SK-N-SH (cell line): ENCODE results near the gene CDK5R2. TPM values are rescaled to one million over a fixed set of nuclear protein-coding genes. Genes with fewer than 3 reads are reported as not detected.

Experiments used
- CTCF ChIA-PET: fragments of 300-600, 350-600 bp; formaldehyde crosslinking; extraction: SDS; loops from one replicate; lab custom pipeline; 2021; lab: Yijun Ruan, JAX
- POLR2A ChIA-PET: fragments of 350-600 bp; sonication (Branson Sonifier 250); formaldehyde crosslinking; extraction: SDS; loops from one replicate; lab custom pipeline; 2020; ENCODE audit warnings: antibody characterized with exemption, inconsistent platforms; lab: Yijun Ruan, JAX
- DNase-seq: peaks from one replicate; pipeline ENCODE4 v3.0.0; 2012
- H2AFZ ChIP-seq: fragments of 200-600 bp; sonication (generic); 2 replicates; pipeline ENCODE4 v1.8.1; 2016; ENCODE audit warnings: antibody characterized with exemption, mild to moderate bottlenecking, low read depth
- H3F3A ChIP-seq: fragments of 200-600 bp; sonication (generic); replicated peaks from 2 replicates; pipeline ENCODE3; 2016; ENCODE audit warnings: antibody characterized with exemption, mild to moderate bottlenecking; ENCODE audit not compliant: insufficient read depth
- H3K27ac ChIP-seq, 2 experiments: fragments of 200-500 bp in 1 of 2; fragments of 200-600 bp in 1 of 2; sonication (Bioruptor generic) in 1 of 2; sonication (generic), shearing (Covaris generic) in 1 of 2; 2 replicates each; pipeline versions ENCODE4 v1.5.1 to v1.6.1; 2014 to 2016; ENCODE audit warnings: low read depth in 2 of 2, inconsistent platforms in 1 of 2, low read length in 1 of 2, mild to moderate bottlenecking in 1 of 2, mixed read lengths in 1 of 2
- H3K27me3 ChIP-seq: fragments of 200-600 bp; sonication (generic), shearing (Covaris generic); 2 replicates; pipeline ENCODE4 v1.6.1; 2016; ENCODE audit warnings: mixed run types; ENCODE audit not compliant: insufficient read depth
- H3K36me3 ChIP-seq, 2 experiments: fragments of 200-500 bp in 1 of 2; fragments of 200-600 bp in 1 of 2; sonication (Bioruptor generic) in 1 of 2; sonication (generic) in 1 of 2; replicated peaks in 1 of 2; 2 replicates each; pipeline versions ENCODE3 to v1.5.1; 2014 to 2016; ENCODE audit warnings: low read length in 1 of 2, mild to moderate bottlenecking in 1 of 2; ENCODE audit not compliant: insufficient read depth in 2 of 2, control insufficient read depth in 1 of 2
- H3K4me1 ChIP-seq, 2 experiments: fragments of 200-500 bp in 1 of 2; fragments of 200-600 bp in 1 of 2; sonication (Bioruptor generic) in 1 of 2; sonication (generic), shearing (Covaris generic) in 1 of 2; 2 replicates each; pipeline versions ENCODE4 v1.5.1 to v1.6.1; 2014 to 2016; ENCODE audit warnings: low read depth in 1 of 2, low read length in 1 of 2, mixed run types in 1 of 2; ENCODE audit not compliant: insufficient read depth in 2 of 2, control insufficient read depth in 1 of 2
- H3K4me2 ChIP-seq: fragments of 200-600 bp; sonication (generic), shearing (Covaris generic); 2 replicates; pipeline ENCODE4 v1.6.1; 2017; ENCODE audit warnings: mixed run types
- H3K4me3 ChIP-seq, 2 experiments: fragments of 200-500 bp in 1 of 2; fragments of 200-600 bp in 1 of 2; sonication (Bioruptor generic) in 1 of 2; sonication (generic), shearing (Covaris generic) in 1 of 2; 2 replicates each; pipeline versions ENCODE4 v1.5.1 to v1.8.1; 2014 to 2016; ENCODE audit warnings: low read depth in 2 of 2, inconsistent platforms in 1 of 2, low read length in 1 of 2, mild to moderate bottlenecking in 1 of 2, mixed read lengths in 1 of 2, moderate library complexity in 1 of 2
- H3K79me2 ChIP-seq: fragments of 200-600 bp; sonication (generic); 2 replicates; pipeline ENCODE4 v1.8.1; 2017; ENCODE audit warnings: mild to moderate bottlenecking; ENCODE audit not compliant: insufficient read depth
- H3K9ac ChIP-seq: fragments of 200-600 bp; sonication (generic); 2 replicates; pipeline ENCODE4 v1.6.1; 2017; ENCODE audit warnings: mixed run types
- H3K9me2 ChIP-seq: fragments of 200-600 bp; sonication (generic); 2 replicates; pipeline ENCODE4 v1.6.1; 2017; ENCODE audit warnings: mixed run types
- H3K9me3 ChIP-seq: fragments of 200-600 bp; sonication (generic); 2 replicates; pipeline ENCODE4 v1.6.1; 2017; ENCODE audit warnings: mixed run types, mild to moderate bottlenecking, moderate library complexity
- H4K20me1 ChIP-seq: fragments of 200-600 bp; sonication (generic); 2 replicates; pipeline ENCODE4 v1.6.1; 2017; ENCODE audit warnings: mild to moderate bottlenecking, mixed run types; ENCODE audit not compliant: insufficient read depth
- CHD2 ChIP-seq: fragments of 150-350 bp; IDR thresholded peaks from 2 replicates; pipeline ENCODE4 v1.6.1; 2018; ENCODE audit warnings: low read length; ENCODE audit not compliant: partially characterized antibody
- FOXJ3 ChIP-seq: sonication (generic); formaldehyde crosslinking; IDR thresholded peaks from 2 replicates; pipeline ENCODE4 v1.5.1; 2020; ENCODE audit warnings: mild to moderate bottlenecking, missing genetic modification reagents
- GATA2 ChIP-seq: sonication (generic); formaldehyde crosslinking; IDR thresholded peaks from 2 replicates; pipeline ENCODE4 v1.5.0; 2020; ENCODE audit warnings: mild to moderate bottlenecking, missing genetic modification reagents
- MXI1 ChIP-seq: IDR thresholded peaks from 2 replicates; pipeline ENCODE4 v1.6.1; 2012; ENCODE audit warnings: mild to moderate bottlenecking, low read depth, low read length, improper control_type of control experiment
- NFIC ChIP-seq: IDR thresholded peaks from 2 replicates; pipeline ENCODE4 v1.4.0; 2012; ENCODE audit warnings: borderline replicate concordance
- WGBS: methylation state at CpG from one replicate; pipeline ENCODE4 v1.1.6; 2017; ENCODE audit warnings: low lambda C conversion rate; 5-methylcytosine and 5-hydroxymethylcytosine counted together
- polyA plus RNA-seq, 3 experiments: library from polyadenylated mRNA; depleted of rRNA; stranded (reverse); fragments of >200 nt; gene quantifications; 2 replicates each; pipeline ENCODE4 v1.2.3, GENCODE V29; 2012
- TF ChIP-seq, protein P1 (sequence below): fragments of 150-350 bp; IDR thresholded peaks from 2 replicates; pipeline ENCODE4 v1.6.1; 2016; ENCODE audit warnings: mild to moderate bottlenecking, low read depth, low read length
- TF ChIP-seq, protein P2 (sequence below): IDR thresholded peaks from 2 replicates; pipeline ENCODE4; 2012
- TF ChIP-seq, protein P3 (sequence below): IDR thresholded peaks from 2 replicates; pipeline ENCODE4 v1.6.1; 2012; ENCODE audit warnings: mild to moderate bottlenecking, low read depth, low read length, moderate library complexity

Gene CDK5R2
- polyA plus RNA-seq, 1 of the 3 experiments (the other 2 are of a cell fraction), result 0.26 TPM

DNA sequence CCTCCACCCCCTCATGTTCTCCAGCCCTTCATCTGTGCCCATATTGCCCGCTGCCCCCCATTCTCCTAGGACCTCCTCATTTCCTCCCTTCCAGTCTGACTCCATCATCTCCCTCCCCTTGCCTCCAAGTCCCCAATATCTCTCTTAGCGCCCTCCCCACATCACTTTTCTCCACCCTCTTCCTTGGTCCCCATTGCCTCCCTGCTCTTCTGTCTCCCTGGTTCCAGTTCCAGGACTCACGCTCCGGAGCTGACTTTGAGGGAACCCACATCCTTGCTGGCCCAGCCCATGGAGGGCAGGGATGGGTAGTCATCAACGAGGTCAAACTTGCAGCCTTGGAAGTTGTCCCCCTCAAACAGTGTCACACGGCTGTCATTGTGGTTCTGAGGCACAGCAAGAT is 31.1 kb downstream of the CDK5R2 start (continued):
- TF ChIP-seq, protein P1, sequence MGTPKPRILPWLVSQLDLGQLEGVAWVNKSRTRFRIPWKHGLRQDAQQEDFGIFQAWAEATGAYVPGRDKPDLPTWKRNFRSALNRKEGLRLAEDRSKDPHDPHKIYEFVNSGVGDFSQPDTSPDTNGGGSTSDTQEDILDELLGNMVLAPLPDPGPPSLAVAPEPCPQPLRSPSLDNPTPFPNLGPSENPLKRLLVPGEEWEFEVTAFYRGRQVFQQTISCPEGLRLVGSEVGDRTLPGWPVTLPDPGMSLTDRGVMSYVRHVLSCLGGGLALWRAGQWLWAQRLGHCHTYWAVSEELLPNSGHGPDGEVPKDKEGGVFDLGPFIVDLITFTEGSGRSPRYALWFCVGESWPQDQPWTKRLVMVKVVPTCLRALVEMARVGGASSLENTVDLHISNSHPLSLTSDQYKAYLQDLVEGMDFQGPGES, result no peak
- no peak for TF ChIP-seq GATA2 (CRISPR knock-in tag)
- no peak for TF ChIP-seq CHD2
- TF ChIP-seq, protein P2, sequence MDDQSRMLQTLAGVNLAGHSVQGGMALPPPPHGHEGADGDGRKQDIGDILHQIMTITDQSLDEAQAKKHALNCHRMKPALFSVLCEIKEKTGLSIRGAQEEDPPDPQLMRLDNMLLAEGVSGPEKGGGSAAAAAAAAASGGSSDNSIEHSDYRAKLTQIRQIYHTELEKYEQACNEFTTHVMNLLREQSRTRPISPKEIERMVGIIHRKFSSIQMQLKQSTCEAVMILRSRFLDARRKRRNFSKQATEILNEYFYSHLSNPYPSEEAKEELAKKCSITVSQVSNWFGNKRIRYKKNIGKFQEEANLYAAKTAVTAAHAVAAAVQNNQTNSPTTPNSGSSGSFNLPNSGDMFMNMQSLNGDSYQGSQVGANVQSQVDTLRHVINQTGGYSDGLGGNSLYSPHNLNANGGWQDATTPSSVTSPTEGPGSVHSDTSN, result no peak

DNA sequence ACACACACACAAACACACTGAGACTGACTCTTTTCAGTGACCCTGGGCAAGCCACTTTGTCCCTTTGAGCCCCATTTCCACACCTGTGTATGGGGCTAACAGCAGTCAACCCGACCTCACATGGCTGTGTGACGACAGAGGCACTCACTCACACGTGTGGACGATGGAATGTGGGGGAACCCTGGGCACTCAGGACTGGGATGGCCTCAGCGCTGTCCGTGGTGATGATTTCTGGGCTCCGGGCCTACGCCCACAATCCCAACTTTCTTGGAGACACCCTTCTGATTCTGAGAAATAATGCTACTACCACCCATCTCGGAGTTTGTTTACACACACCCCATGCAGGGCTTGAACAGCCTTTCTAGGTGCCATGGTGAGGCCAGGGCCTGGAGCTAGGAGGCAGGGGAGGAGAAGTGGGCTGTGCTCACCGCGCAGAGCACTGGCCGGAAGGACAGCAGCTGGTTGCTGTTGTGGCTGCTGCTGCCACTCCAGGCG is 32.3 kb downstream of the CDK5R2 start:
- Histone ChIP-seq H3K9me3 (no peaks in the 10 kb centered on the region), H3K36me3 (no peaks in the 10 kb centered on the region), H3K4me1 (peaks cover 0 to 23% of the 10 kb centered on the region in 2 experiments; a peak in 1 of 4 replicates), H3K9ac (no peak overlapping the region), H3K79me2 (no peaks in the 10 kb centered on the region), H3K9me2 (no peaks in the 10 kb centered on the region), H3K4me3 (no peak overlapping the region), H3K4me2 (no peak overlapping the region), H3K27ac (peak overlapping the region in 1 of 2 experiments; percentile 60; a peak in 1 of 4 replicates), H4K20me1 (no peaks in the 10 kb centered on the region), H3K27me3 (peaks cover 2% of the 10 kb centered on the region; the same call in 1 of the 2 replicates), H2AFZ (no peak overlapping the region), H3F3A (no peaks in the 10 kb centered on the region)
- TF ChIP-seq NFIC, result no peak
- 0 out of 2 replicates have a peak, but pooled peaks have one; percentile 29 for TF ChIP-seq FOXJ3
- TF ChIP-seq, protein P3, sequence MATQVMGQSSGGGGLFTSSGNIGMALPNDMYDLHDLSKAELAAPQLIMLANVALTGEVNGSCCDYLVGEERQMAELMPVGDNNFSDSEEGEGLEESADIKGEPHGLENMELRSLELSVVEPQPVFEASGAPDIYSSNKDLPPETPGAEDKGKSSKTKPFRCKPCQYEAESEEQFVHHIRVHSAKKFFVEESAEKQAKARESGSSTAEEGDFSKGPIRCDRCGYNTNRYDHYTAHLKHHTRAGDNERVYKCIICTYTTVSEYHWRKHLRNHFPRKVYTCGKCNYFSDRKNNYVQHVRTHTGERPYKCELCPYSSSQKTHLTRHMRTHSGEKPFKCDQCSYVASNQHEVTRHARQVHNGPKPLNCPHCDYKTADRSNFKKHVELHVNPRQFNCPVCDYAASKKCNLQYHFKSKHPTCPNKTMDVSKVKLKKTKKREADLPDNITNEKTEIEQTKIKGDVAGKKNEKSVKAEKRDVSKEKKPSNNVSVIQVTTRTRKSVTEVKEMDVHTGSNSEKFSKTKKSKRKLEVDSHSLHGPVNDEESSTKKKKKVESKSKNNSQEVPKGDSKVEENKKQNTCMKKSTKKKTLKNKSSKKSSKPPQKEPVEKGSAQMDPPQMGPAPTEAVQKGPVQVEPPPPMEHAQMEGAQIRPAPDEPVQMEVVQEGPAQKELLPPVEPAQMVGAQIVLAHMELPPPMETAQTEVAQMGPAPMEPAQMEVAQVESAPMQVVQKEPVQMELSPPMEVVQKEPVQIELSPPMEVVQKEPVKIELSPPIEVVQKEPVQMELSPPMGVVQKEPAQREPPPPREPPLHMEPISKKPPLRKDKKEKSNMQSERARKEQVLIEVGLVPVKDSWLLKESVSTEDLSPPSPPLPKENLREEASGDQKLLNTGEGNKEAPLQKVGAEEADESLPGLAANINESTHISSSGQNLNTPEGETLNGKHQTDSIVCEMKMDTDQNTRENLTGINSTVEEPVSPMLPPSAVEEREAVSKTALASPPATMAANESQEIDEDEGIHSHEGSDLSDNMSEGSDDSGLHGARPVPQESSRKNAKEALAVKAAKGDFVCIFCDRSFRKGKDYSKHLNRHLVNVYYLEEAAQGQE, result peak; percentile 92
- TF ChIP-seq MXI1, result no peak
- 28% methylated on average over 3 of the region's 13 CpGs for WGBS
- DNase-seq, result peak; percentile 54
- ChIA-PET POLR2A (interaction anchor here (0.9 to 1.9 kb wide), 2 partner anchors 11 to 82 kb away, joined by 4 to 7 read pairs; no protein-coding TSS in a partner anchor), CTCF (interaction anchor here (1.0 to 10.9 kb wide), 6 partner anchors 9 to 128 kb away, joined by 3 to 183 read pairs (median 32); partner anchors contain the start of gene FEV)
